SH-SY5Y (cell line): ENCODE results near the gene HYAL2.

ENCODE experiments used
- GATA2 ChIP-seq: IDR thresholded peaks from 2 replicates; pipeline ENCODE4 v1.6.1; 2011; ENCODE audit warnings: mild to moderate bottlenecking, low read depth, low read length
- GATA3 ChIP-seq: IDR thresholded peaks from 2 replicates; pipeline ENCODE4 v1.6.1; 2011; ENCODE audit warnings: low read depth, mild to moderate bottlenecking, low read length, moderate library complexity

GRCh38 chr3:50356553-50356952 lies 34.0 kb upstream of the HYAL2 start:
- TF ChIP-seq GATA2, result no peak
- TF ChIP-seq GATA3, result no peak
